K562 (cell line): ENCODE measurements around the gene GBX1. TPM values are rescaled to one million over a fixed set of nuclear protein-coding genes. Genes with fewer than 3 reads are reported as not detected.

Experiments used
- CHD4 ChIP-seq: fragments of 200-600 bp; sonication (generic); IDR thresholded peaks from 3 replicates; pipeline ENCODE4 v1.6.1; 2012; ENCODE audit warnings: low read depth, mild to moderate bottlenecking, mixed read lengths, low read length, inconsistent platforms; ENCODE audit not compliant: insufficient read depth, insufficient replicate concordance, poor library complexity, severe bottlenecking
- DACH1 ChIP-seq: fragments of 450-650 bp; IDR thresholded peaks from 2 replicates; pipeline ENCODE4 v1.6.1; 2018; ENCODE audit not compliant: partially characterized antibody
- HNRNPUL1 ChIP-seq: fragments of 200-400 bp; formaldehyde crosslinking; IDR thresholded peaks from 2 replicates; pipeline ENCODE4 v1.6.1; 2017; ENCODE audit warnings: low read length
- KLF13 ChIP-seq: fragments of 450-650 bp; IDR thresholded peaks from 2 replicates; pipeline ENCODE4 v1.6.1; 2016; ENCODE audit warnings: missing genetic modification characterization, low read depth, mild to moderate bottlenecking, missing compliant biosample characterization, moderate library complexity, borderline replicate concordance
- MAZ ChIP-seq, 2 experiments: fragments of 450-650 bp in 1 of 2; sonication (generic) in 1 of 2; formaldehyde crosslinking; IDR thresholded peaks in 1 of 2; conservative IDR thresholded peaks in 1 of 2; 2 replicates each; pipeline versions ENCODE4 v1.4.0 to v1.5.0; 2020; ENCODE audit warnings: mild to moderate bottlenecking in 1 of 2, missing genetic modification reagents in 1 of 2
- NCOA1 ChIP-seq: fragments of 450-650 bp; IDR thresholded peaks from 2 replicates; pipeline ENCODE4 v1.6.1; 2016; ENCODE audit warnings: low read depth
- U2AF1 ChIP-seq: fragments of 200-400 bp; formaldehyde crosslinking; optimal IDR thresholded peaks from 2 replicates; pipeline ENCODE3; 2017; ENCODE audit warnings: mild to moderate bottlenecking, low read depth, low read length, moderate library complexity
- ZNF75A ChIP-seq: fragments of 450-650 bp; formaldehyde crosslinking; IDR thresholded peaks from 2 replicates; pipeline ENCODE4 v1.4.0; 2020; ENCODE audit warnings: mild to moderate bottlenecking
- polyA plus RNA-seq, 8 experiments: library from polyadenylated mRNA; depleted of rRNA in 4 of 8; stranded (reverse) in 5 of 8; unstranded in 3 of 8; fragments of >200 nt; fragmentation: Nextera tagmentation in 2 of 8; fragmentation: Illumina TruSeq in 1 of 8; extraction: Ambion mirVana in 2 of 8; extraction: Trizol in 1 of 8; gene quantifications; 2 replicates each; pipeline versions ENCODE4 v1.2.1 to v1.2.3, GENCODE V29; 2011 to 2014; ENCODE audit warnings: inconsistent platforms in 1 of 8, missing spikeins in 1 of 8
- total RNA-seq, 7 experiments: library from RNA; depleted of rRNA in 6 of 7; stranded (reverse); fragments of >200 nt in 6 of 7; fragmentation: Illumina TruSeq in 2 of 7; extraction: Trizol in 2 of 7; gene quantifications; 2 replicates each; pipeline versions ENCODE4 v1.2.1 to v1.2.3, GENCODE V29; 2011 to 2021; ENCODE audit warnings: low replicate concordance in 1 of 7
- TF ChIP-seq, protein P1 (sequence below), 2 experiments: fragments of 250-450 bp in 1 of 2; fragments of 450-650 bp in 1 of 2; sonication (Bioruptor Pico) in 1 of 2; IDR thresholded peaks; 2 replicates each; pipeline versions ENCODE4 v1.6.1 to v1.8.0; 2016 to 2021; ENCODE audit warnings: mild to moderate bottlenecking in 2 of 2, moderate library complexity in 2 of 2, missing compliant biosample characterization in 1 of 2, missing genetic modification characterization in 1 of 2
- TF ChIP-seq, protein P2 (sequence below): sonication (generic); formaldehyde crosslinking; IDR thresholded peaks from 2 replicates; pipeline ENCODE4 v1.8.0; 2022; ENCODE audit warnings: mild to moderate bottlenecking, missing genetic modification reagents
- TF ChIP-seq, protein P3 (sequence below): fragments of 250-450 bp; sonication (Bioruptor Pico); IDR thresholded peaks from 2 replicates; pipeline ENCODE4 v1.8.0; 2022; ENCODE audit warnings: moderate library complexity, mild to moderate bottlenecking, inconsistent platforms
- TF ChIP-seq, protein P4 (sequence below): fragments of 250-450 bp; sonication (Bioruptor Pico); IDR thresholded peaks from 2 replicates; pipeline ENCODE4 v1.4.0; 2020; ENCODE audit warnings: mild to moderate bottlenecking, moderate library complexity

The GBX1 gene
- total and polyA plus RNA-seq, 9 of the 15 experiments (the other 6 are each of a cell fraction or from before 2014, with no cell fraction given), result not detected

DNA sequence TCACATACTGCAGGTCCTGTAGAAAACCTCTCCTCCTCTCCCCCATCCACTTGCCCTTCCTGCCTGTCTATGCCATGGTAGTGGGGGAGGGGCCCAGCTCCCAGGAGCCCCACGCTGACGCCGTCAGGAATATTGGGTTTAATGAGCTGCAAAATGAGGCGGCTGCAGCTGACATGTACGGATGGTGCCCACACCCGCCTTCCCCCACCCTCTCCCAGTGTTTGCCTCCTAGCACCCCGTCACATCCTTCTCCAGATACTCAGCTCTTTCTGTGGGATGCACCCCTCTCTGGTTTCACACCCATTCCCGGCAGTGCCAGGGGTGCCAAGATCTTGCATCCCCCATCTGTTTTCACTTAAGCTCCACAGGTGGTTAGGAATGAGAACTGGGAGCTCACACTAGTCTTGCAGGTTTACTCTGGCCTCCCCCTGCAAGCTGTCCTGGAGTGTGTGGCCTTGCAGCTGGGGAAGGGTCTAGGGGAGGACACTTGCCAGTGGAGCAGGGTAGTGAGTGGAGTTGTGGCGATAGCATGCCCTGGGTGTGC is 26.1 kb downstream of the GBX1 start (continued):
- TF ChIP-seq, protein P1, sequence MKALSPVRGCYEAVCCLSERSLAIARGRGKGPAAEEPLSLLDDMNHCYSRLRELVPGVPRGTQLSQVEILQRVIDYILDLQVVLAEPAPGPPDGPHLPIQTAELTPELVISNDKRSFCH (CRISPR knock-in tag; IDR thresholded peaks at IDR 0.05), result no peak
- TF ChIP-seq, protein P1 (tag; IDR thresholded peaks at IDR 0.05), result no peak
- TF ChIP-seq CHD4, result no peak
- TF ChIP-seq KLF13 (tag), result no peak
- TF ChIP-seq, protein P2, sequence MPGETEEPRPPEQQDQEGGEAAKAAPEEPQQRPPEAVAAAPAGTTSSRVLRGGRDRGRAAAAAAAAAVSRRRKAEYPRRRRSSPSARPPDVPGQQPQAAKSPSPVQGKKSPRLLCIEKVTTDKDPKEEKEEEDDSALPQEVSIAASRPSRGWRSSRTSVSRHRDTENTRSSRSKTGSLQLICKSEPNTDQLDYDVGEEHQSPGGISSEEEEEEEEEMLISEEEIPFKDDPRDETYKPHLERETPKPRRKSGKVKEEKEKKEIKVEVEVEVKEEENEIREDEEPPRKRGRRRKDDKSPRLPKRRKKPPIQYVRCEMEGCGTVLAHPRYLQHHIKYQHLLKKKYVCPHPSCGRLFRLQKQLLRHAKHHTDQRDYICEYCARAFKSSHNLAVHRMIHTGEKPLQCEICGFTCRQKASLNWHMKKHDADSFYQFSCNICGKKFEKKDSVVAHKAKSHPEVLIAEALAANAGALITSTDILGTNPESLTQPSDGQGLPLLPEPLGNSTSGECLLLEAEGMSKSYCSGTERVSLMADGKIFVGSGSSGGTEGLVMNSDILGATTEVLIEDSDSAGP (CRISPR knock-in tag), result no peak
- TF ChIP-seq, protein P3, sequence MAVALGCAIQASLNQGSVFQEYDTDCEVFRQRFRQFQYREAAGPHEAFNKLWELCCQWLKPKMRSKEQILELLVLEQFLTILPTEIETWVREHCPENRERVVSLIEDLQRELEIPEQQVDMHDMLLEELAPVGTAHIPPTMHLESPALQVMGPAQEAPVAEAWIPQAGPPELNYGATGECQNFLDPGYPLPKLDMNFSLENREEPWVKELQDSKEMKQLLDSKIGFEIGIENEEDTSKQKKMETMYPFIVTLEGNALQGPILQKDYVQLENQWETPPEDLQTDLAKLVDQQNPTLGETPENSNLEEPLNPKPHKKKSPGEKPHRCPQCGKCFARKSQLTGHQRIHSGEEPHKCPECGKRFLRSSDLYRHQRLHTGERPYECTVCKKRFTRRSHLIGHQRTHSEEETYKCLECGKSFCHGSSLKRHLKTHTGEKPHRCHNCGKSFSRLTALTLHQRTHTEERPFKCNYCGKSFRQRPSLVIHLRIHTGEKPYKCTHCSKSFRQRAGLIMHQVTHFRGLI (CRISPR knock-in tag), result no peak
- no peak for TF ChIP-seq NCOA1
- TF ChIP-seq U2AF1, result no peak
- no peak for TF ChIP-seq MAZ (CRISPR knock-in tag; conservative IDR thresholded peaks at IDR 0.05 in 1 of 2, IDR thresholded peaks at IDR 0.05 in 1 of 2)
- TF ChIP-seq, protein P4, sequence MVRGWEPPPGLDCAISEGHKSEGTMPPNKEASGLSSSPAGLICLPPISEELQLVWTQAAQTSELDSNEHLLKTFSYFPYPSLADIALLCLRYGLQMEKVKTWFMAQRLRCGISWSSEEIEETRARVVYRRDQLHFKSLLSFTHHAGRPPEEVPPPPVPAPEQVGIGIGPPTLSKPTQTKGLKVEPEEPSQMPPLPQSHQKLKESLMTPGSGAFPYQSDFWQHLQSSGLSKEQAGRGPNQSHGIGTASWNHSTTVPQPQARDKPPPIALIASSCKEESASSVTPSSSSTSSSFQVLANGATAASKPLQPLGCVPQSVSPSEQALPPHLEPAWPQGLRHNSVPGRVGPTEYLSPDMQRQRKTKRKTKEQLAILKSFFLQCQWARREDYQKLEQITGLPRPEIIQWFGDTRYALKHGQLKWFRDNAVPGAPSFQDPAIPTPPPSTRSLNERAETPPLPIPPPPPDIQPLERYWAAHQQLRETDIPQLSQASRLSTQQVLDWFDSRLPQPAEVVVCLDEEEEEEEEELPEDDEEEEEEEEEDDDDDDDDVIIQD (CRISPR knock-in tag), result no peak
- TF ChIP-seq DACH1, result no peak
- no peak for TF ChIP-seq HNRNPUL1
- no peak for TF ChIP-seq ZNF75A (CRISPR knock-in tag)
